Endodermal cell (in vitro differentiated cells): ENCODE results near the gene SOX10. TPM values are rescaled to one million over a fixed set of nuclear protein-coding genes. Genes with fewer than 3 reads are reported as not detected.
"Not testable (repeated sequence)": the region's sequence is repeated elsewhere in the genome, so short reads cannot be mapped to it uniquely, and the experiment has no call there.

Experiments
- DNase-seq: peaks from one replicate; pipeline ENCODE4 v3.0.0-alpha.2; 2017
- H3K27ac ChIP-seq: 2 replicates; pipeline ENCODE4 v1.5.1; 2013; ENCODE audit warnings: mild to moderate bottlenecking, low read depth, low read length, moderate library complexity
- H3K27me3 ChIP-seq: 2 replicates; pipeline ENCODE4 v1.6.1; 2013; ENCODE audit warnings: mild to moderate bottlenecking, low read length, moderate library complexity; ENCODE audit not compliant: insufficient read depth, control insufficient read depth, poor library complexity, severe bottlenecking
- H3K36me3 ChIP-seq: 2 replicates; pipeline ENCODE4 v1.7.0; 2013; ENCODE audit warnings: mild to moderate bottlenecking, low read length, moderate library complexity; ENCODE audit not compliant: control insufficient read depth, insufficient read depth
- H3K4me1 ChIP-seq: one replicate; pipeline ENCODE4 v1.7.0; 2013; ENCODE audit warnings: low read length; ENCODE audit not compliant: control insufficient read depth, insufficient read depth
- H3K4me3 ChIP-seq: 2 replicates; pipeline ENCODE4 v1.5.1; 2013; ENCODE audit warnings: mild to moderate bottlenecking, low read length, moderate library complexity
- H3K9ac ChIP-seq: 2 replicates; pipeline ENCODE4 v1.6.1; 2013; ENCODE audit warnings: mild to moderate bottlenecking, low read length, moderate library complexity; ENCODE audit not compliant: poor library complexity, severe bottlenecking; ENCODE audit errors: extremely low read depth
- H3K9me3 ChIP-seq: 2 replicates; pipeline ENCODE4 v1.6.1; 2013; ENCODE audit warnings: mild to moderate bottlenecking, low read length, moderate library complexity; ENCODE audit not compliant: control insufficient read depth
- H3K27ac Mint-ChIP-seq: 2 replicates; pipeline ENCODE4 v1.8.0; 2020; ENCODE audit warnings: mixed read lengths
- H3K27me3 Mint-ChIP-seq: 2 replicates; pipeline ENCODE4 v1.8.0; 2021; ENCODE audit warnings: mild to moderate bottlenecking, mixed read lengths; ENCODE audit not compliant: insufficient read depth
- H3K36me3 Mint-ChIP-seq: 2 replicates; pipeline ENCODE4 v1.8.0; 2020; ENCODE audit warnings: low read depth, mixed read lengths
- H3K4me1 Mint-ChIP-seq: 2 replicates; pipeline ENCODE4 v1.8.0; 2020; ENCODE audit warnings: mixed read lengths
- H3K4me3 Mint-ChIP-seq: 2 replicates; pipeline ENCODE4 v1.8.0; 2020; ENCODE audit warnings: mild to moderate bottlenecking, moderate library complexity, mixed read lengths
- H3K9me3 Mint-ChIP-seq: 2 replicates; pipeline ENCODE4 v1.8.0; 2020; ENCODE audit warnings: mild to moderate bottlenecking, mixed read lengths
- whole genome bisulfite sequencing, 2 experiments: methylation state at CpG; one replicate each; pipeline versions ENCODE4 v1.1.5 to v1.1.7; 2013; ENCODE audit warnings: missing lambda C conversion rate in 2 of 2, mixed read lengths in 1 of 2; ENCODE audit not compliant: insufficient coverage in 1 of 2, insufficient read length in 1 of 2; 5-methylcytosine and 5-hydroxymethylcytosine counted together
- total RNA-seq, 2 donors: library from RNA; stranded (reverse); fragmentation: NEBNext Ultra II Directional in 1 of 2; extraction: Animal tissue kit (Norgen Biotek cat#: 25700) in 1 of 2; gene quantifications; 2 replicates in 1 of 2; 3 replicates in 1 of 2; pipeline ENCODE4 v1.2.1, GENCODE V29; 2021
- TF ChIP-seq, protein P1 (sequence below): fragments of 200-600 bp; sonication (generic); conservative IDR thresholded peaks from 2 replicates; pipeline ENCODE4 v1.5.0; 2021; ENCODE audit warnings: antibody characterized with exemption, mild to moderate bottlenecking

The SOX10 gene
- total RNA-seq, 2 donors from 2014 or later: 11.2 to 13.4 TPM

DNA sequence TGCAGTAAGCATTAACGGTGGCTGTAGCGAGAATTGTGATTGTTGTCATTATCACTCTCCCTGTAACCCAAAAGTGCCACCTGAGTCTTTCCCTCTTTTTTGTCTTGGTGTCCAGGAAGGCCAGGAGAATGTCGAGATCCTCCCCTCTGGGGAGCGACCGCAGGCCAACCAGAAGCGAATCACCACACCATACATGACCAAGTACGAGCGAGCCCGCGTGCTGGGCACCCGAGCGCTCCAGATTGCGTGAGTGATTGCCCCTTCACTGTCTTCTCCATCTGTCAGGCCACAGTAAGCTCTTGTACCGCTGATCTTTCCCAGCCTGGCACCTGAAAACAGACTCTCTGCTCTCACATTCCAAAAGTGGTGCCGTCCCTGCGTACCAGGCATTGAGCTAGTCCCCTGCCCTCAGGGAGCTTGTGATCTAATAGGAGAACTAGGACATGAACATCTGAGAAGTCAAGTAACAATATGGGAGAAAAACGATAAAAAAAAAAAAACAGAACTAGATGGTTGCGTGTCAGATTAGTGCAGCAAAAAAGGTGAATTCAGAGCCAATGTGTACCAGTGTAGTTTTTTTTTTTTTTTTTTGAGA, 25.0 kb downstream of the SOX10 start:
- WGBS, 2 experiments: 93 to 95% methylated on average over 14 to 18 of the region's 18 CpGs
- Mint-ChIP-seq H3K27ac (no peak overlapping the region), H3K4me1 (peaks cover 6% of the 10 kb centered on the region), H3K9me3 (no peaks in the 10 kb centered on the region), H3K4me3 (no peak overlapping the region), H3K27me3 (no peaks in the 10 kb centered on the region), H3K36me3 (peaks cover 59% of the 10 kb centered on the region)
- H3K36me3 ChIP-seq: peaks cover 55% of the 10 kb centered on the region
- H3K27me3 ChIP-seq: no peaks in the 10 kb centered on the region
- no peak overlapping the region for H3K9ac ChIP-seq
- H3K4me3 ChIP-seq: no peak overlapping the region
- peaks cover 6% of the 10 kb centered on the region for H3K9me3 ChIP-seq
- H3K4me1 ChIP-seq: no peaks in the 10 kb centered on the region
- no peak overlapping the region for H3K27ac ChIP-seq
- DNase-seq: no peak
- TF ChIP-seq, protein P1, sequence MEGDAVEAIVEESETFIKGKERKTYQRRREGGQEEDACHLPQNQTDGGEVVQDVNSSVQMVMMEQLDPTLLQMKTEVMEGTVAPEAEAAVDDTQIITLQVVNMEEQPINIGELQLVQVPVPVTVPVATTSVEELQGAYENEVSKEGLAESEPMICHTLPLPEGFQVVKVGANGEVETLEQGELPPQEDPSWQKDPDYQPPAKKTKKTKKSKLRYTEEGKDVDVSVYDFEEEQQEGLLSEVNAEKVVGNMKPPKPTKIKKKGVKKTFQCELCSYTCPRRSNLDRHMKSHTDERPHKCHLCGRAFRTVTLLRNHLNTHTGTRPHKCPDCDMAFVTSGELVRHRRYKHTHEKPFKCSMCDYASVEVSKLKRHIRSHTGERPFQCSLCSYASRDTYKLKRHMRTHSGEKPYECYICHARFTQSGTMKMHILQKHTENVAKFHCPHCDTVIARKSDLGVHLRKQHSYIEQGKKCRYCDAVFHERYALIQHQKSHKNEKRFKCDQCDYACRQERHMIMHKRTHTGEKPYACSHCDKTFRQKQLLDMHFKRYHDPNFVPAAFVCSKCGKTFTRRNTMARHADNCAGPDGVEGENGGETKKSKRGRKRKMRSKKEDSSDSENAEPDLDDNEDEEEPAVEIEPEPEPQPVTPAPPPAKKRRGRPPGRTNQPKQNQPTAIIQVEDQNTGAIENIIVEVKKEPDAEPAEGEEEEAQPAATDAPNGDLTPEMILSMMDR: no peak

DNA sequence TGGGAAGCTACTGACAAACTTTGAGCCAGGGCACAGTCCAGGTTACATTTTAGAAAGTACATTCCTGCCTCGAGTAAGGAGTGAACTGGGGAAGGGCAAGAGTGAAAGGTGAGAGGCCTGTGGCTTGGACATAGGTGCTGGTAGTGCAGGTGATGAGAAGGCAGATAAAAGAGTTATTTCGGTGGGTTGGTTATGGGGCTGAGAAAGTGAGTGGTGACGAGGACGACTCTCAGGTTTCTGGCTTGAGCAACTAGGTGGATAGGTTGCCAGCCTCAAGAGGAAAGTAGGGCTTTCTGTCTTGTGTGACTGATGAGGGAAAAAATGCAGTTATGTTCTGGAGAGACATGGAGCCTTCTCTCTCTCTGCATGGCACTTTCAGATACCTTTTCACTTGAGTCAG, 27.1 kb downstream of the SOX10 start:
- no peak overlapping the region for H3K4me3 ChIP-seq
- H3K36me3 ChIP-seq: peaks cover 49% of the 10 kb centered on the region
- no peaks in the 10 kb centered on the region for H3K27me3 ChIP-seq
- Mint-ChIP-seq H3K9me3 (no peaks in the 10 kb centered on the region), H3K4me3 (no peak overlapping the region), H3K27me3 (peaks cover 6% of the 10 kb centered on the region), H3K27ac (no peak overlapping the region), H3K4me1 (peaks cover 14% of the 10 kb centered on the region), H3K36me3 (peaks cover 50% of the 10 kb centered on the region)
- H3K27ac ChIP-seq: no peak overlapping the region
- TF ChIP-seq, protein P1: no peak
- DNase-seq: no peak
- H3K9me3 ChIP-seq: peaks cover 6% of the 10 kb centered on the region
- H3K9ac ChIP-seq: no peak overlapping the region
- WGBS, 2 experiments: 93 to 97% methylated on average over 3 to 4 of the region's 4 CpGs
- no peaks in the 10 kb centered on the region for H3K4me1 ChIP-seq

DNA sequence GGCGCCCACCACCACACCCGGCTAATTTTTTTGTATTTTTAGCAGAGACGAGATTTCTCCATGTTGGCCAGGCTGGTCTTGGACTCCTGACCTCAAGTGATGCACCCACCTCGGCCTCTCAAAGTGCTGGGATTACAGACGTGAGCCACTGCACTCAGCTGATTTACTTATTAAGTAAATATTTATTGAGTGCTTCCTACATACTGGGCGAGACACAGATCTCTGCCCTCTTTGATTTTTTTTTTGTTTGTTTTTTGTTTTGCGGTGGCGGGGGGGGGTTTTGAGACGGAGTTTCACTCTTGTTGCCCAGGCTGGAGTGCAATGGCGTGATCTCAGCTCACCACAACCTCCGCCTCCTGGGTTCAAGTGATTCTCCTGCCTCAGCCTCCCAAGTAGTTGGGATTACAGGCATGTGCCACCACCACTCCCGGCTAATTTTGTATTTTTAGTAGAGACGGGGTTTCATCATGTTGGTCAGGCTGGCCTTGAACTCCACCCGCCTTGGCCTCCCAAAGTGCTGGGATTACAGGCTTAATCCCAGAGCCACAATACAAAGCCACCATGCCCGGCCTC, 28.4 kb downstream of the SOX10 start:
- H3K4me3 ChIP-seq, DNase-seq, H3K27ac Mint-ChIP-seq, H3K27me3 ChIP-seq, H3K27ac ChIP-seq, H3K9me3 ChIP-seq, H3K4me1 ChIP-seq, H3K9ac ChIP-seq, H3K4me3 Mint-ChIP-seq, H3K9me3 Mint-ChIP-seq: not testable (repeated sequence)
- Mint-ChIP-seq H3K4me1 (peaks cover 14% of the 10 kb centered on the region), H3K36me3 (peaks cover 37% of the 10 kb centered on the region), H3K27me3 (peaks cover 10% of the 10 kb centered on the region)
- WGBS, 2 experiments: 88 to 97% methylated on average over 11 to 15 of the region's 15 CpGs
- H3K36me3 ChIP-seq: peaks cover 36% of the 10 kb centered on the region
